ENCODE measurements around the gene KCNQ1. TPM values are rescaled to one million over a fixed set of nuclear protein-coding genes. Genes with fewer than 3 reads are reported as not detected.

Gene KCNQ1
- total and polyA plus RNA-seq, 2 experiments from 2014 or later: 0.45 to 0.87 TPM

GRCh38 chr11:2673871-2674471, 229.2 kb downstream of the KCNQ1 start:
- TF ChIP-seq POLR2AphosphoS5 (IDR thresholded peaks at IDR 0.05; ENCODE audit: low read depth) (no peak), NANOG (IDR thresholded peaks at IDR 0.05; ENCODE audit: borderline replicate concordance) (no peak)
- H3K27ac Mint-ChIP-seq: no peak overlapping the region
- no peaks in the 10 kb centered on the region for H3K9me3 Mint-ChIP-seq
- H3K4me3 Mint-ChIP-seq: no peak overlapping the region
- Histone ChIP-seq H2AFZ (no peak overlapping the region), H3K4me1 (ENCODE audit: insufficient read depth) (peaks cover 16% of the 10 kb centered on the region; the same call in 1 of the 2 replicates), H3K9me2 (ENCODE audit: insufficient read depth) (no peaks in the 10 kb centered on the region), H3K4me2 (no peak overlapping the region), H3K27ac (ENCODE audit: low read depth) (no peak overlapping the region), H3F3A (replicated peaks; ENCODE audit: low read depth) (no peaks in the 10 kb centered on the region), H3K27me3 (ENCODE audit: insufficient read depth) (no peaks in the 10 kb centered on the region), H3K4me3 (no peak overlapping the region), H4K20me1 (replicated peaks; ENCODE audit: insufficient read depth) (peaks cover 22% of the 10 kb centered on the region), H3K36me3 (ENCODE audit: insufficient read depth) (no peaks in the 10 kb centered on the region; the same call in 1 of the 2 replicates), H3K79me2 (replicated peaks; ENCODE audit: insufficient read depth) (peaks cover 25% of the 10 kb centered on the region)
- H3K4me1 Mint-ChIP-seq: peaks cover 35% of the 10 kb centered on the region; the same call in 2 of the 3 replicates
- peak; percentile 32 for ATAC-seq
- no peak for DNase-seq (ENCODE audit: low spot score)
- peaks cover 16% of the 10 kb centered on the region for H3K27me3 Mint-ChIP-seq (ENCODE audit: insufficient read depth, low read depth, poor library complexity)
- peaks cover 12% of the 10 kb centered on the region; the same call in 2 of the 3 replicates for H3K36me3 Mint-ChIP-seq (ENCODE audit: low read depth)

- ATAC-seq (peak; percentile 45), DNase-seq (ENCODE audit: low spot score) (peak; percentile 16)
- no peaks in the 10 kb centered on the region for H3K27me3 ChIP-seq (ENCODE audit: insufficient read depth)
- H4K20me1 ChIP-seq (replicated peaks; ENCODE audit: insufficient read depth): peaks cover 23% of the 10 kb centered on the region
- H3K4me3 ChIP-seq: no peak overlapping the region
- Mint-ChIP-seq H3K27ac (no peak overlapping the region), H3K9me3 (no peaks in the 10 kb centered on the region), H3K27me3 (ENCODE audit: insufficient read depth, low read depth, poor library complexity) (peaks cover 15% of the 10 kb centered on the region), H3K4me1 (peaks cover 35% of the 10 kb centered on the region; the same call in 2 of the 3 replicates), H3K4me3 (no peak overlapping the region; the same call in 2 of the 3 replicates), H3K36me3 (ENCODE audit: low read depth) (peaks cover 5% of the 10 kb centered on the region; the same call in 1 of the 3 replicates)
- H3K27ac ChIP-seq (ENCODE audit: low read depth): no peak overlapping the region
- H3K79me2 ChIP-seq (replicated peaks; ENCODE audit: insufficient read depth): peaks cover 30% of the 10 kb centered on the region
- H3K9me2 ChIP-seq (ENCODE audit: insufficient read depth): no peaks in the 10 kb centered on the region
- H3K4me2 ChIP-seq: no peak overlapping the region
- no peaks in the 10 kb centered on the region for H3F3A ChIP-seq (replicated peaks; ENCODE audit: low read depth)
- no peak overlapping the region for H2AFZ ChIP-seq
- H3K4me1 ChIP-seq (ENCODE audit: insufficient read depth): peaks cover 19% of the 10 kb centered on the region; the same call in 1 of the 2 replicates
- no peaks in the 10 kb centered on the region for H3K36me3 ChIP-seq (ENCODE audit: insufficient read depth)
- no peak for TF ChIP-seq ZNF331 (CRISPR knock-in tag; IDR thresholded peaks at IDR 0.05; ENCODE audit: low read depth)
- no peak for TF ChIP-seq REST (IDR thresholded peaks at IDR 0.05; ENCODE audit: unreplicated experiment)
- TF ChIP-seq EZH2 (IDR thresholded peaks at IDR 0.05; ENCODE audit: low read depth, unreplicated experiment): no peak
- TF ChIP-seq ZNF462 (CRISPR knock-in tag; IDR thresholded peaks at IDR 0.05): no peak
- no peak for TF ChIP-seq ETS1 (IDR thresholded peaks at IDR 0.05)
- TF ChIP-seq EZH2phosphoT487 (IDR thresholded peaks at IDR 0.05; ENCODE audit: unreplicated experiment): no peak
- TF ChIP-seq STAT1 (IDR thresholded peaks at IDR 0.05; ENCODE audit: unreplicated experiment): no peak
- TF ChIP-seq NANOG (IDR thresholded peaks at IDR 0.05; ENCODE audit: borderline replicate concordance): no peak
- no peak for TF ChIP-seq POLR2AphosphoS5 (IDR thresholded peaks at IDR 0.05; ENCODE audit: low read depth)
- no peak for TF ChIP-seq CREB1 (CRISPR knock-in tag; IDR thresholded peaks at IDR 0.05; ENCODE audit: low read depth)
Measured at GRCh38 chr11:2674658-2675131, 229.9 kb downstream of the KCNQ1 start.

All from GM23338 (cell line).